ENCODE data around the gene ARPC4. TPM values are rescaled to one million over a fixed set of nuclear protein-coding genes. Genes with fewer than 3 reads are reported as not detected.

The ARPC4 gene
- total and polyA plus RNA-seq, 10 of the 15 experiments (the other 5 are each of a cell fraction or from before 2014, with no cell fraction given), result 42.0 to 354 (median 268) TPM

DNA sequence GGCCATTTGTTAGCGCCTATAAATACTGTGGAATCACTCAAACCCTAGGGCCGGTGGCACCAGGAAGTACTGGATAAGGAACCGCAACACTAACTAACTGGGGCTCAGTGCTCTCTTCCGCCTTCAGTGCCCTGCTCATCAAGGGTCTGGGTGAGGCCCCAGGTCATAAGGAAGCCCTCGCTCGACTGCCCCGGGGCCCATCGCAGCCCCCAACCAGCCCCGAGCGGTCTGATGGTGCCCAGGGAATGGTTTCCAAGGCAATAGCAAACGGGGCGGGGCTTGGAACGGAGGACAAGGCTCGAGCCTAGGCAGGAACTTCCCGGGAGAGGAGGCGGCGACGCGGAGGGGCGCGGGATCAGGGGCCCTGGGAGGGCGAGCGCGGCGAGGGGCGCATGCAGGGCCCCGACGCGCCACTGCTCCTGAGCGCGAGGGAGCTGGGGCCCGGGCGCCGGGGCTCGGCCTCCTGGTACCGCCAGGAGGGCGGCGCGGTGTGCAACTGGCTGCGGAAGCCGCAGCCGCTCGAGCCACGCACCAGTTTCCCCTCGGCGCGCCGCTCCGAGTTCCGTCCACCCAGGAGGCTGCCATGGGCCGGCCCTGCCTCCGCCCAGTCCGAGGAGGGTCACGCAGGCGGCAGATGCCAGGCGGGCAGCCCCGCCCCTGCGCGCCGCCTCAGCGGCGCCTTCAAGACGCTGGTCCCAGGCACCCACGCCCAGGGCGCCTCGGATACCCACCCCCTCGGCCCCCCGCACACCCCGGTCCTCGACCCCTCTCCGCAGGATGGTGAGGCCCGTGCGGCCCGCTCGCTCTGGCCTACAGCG is 16.9 kb downstream of the ARPC4 start, which contains the start of gene TTLL3:
TSS of gene TTLL3 (plus strand) at position 648 of the 818 bp plus-strand sequence. CDS start 400 bp downstream, outside the sequence.
- ChIA-PET CTCF (interaction anchor here (1.0 kb wide), 1 partner anchor 34 kb away, joined by 3 read pairs; the partner anchor contains the start of gene RPUSD3), POLR2A (interaction anchor here (0.6 kb wide), 1 partner anchor 456 kb away, joined by 3 read pairs; no protein-coding TSS in a partner anchor), RAD21 (ENCODE audit: unreplicated experiment) (interaction anchor here (2.0 kb wide), 1 partner anchor 27 kb away, joined by 6 read pairs; no protein-coding TSS in a partner anchor), SMC1A (ENCODE audit: uncharacterized antibody, unreplicated experiment) (interaction anchor here (1.1 kb wide), 1 partner anchor 28 kb away, joined by 3 read pairs; no protein-coding TSS in a partner anchor)
- peak within 1 kb of the TSS; percentile 75 for H3K27ac ChIP-seq (ENCODE audit: control insufficient read depth, insufficient read depth)
- in situ Hi-C loops (cut with MboI), result no loop called here
- WGBS (ENCODE audit: insufficient coverage, insufficient replicate concordance, low lambda C conversion rate, missing lambda C conversion rate), result 2% methylated on average over 37 of the region's 76 CpGs
- no TSS peak for BruUV-seq (replicated peaks)
- intact Hi-C loops (cut with micrococcal nuclease; ENCODE audit: unreplicated experiment), result loop anchor here (5.0 kb wide), 1 partner anchor 78 kb away; the partner anchor contains the start of gene BRPF1
- H3K4me1 ChIP-seq (ENCODE audit: control insufficient read depth, insufficient read depth, low read length), result peaks cover 13% of the 10 kb centered on the region
- no peak for DNase-seq (ENCODE audit: low read depth, low spot score)
- no peaks in the 10 kb centered on the region for H4K20me1 ChIP-seq (ENCODE audit: control insufficient read depth, insufficient read depth)
- H3K9me3 ChIP-seq (replicated peaks; ENCODE audit: control insufficient read depth, insufficient read depth, low read length), result no peaks in the 10 kb centered on the region
- peak within 1 kb of the TSS; percentile 90 for H3K4me2 ChIP-seq (ENCODE audit: control insufficient read depth, insufficient read depth)
- H3K9ac ChIP-seq (ENCODE audit: control insufficient read depth, insufficient read depth, low read length), result peak within 1 kb of the TSS; percentile 80
- peak within 1 kb of the TSS; percentile 81 for H3K4me3 ChIP-seq
- no peak for FAIRE-seq
- H3K27me3 ChIP-seq (replicated peaks in 1 of 2; ENCODE audit: control insufficient read depth in 2 of 2, insufficient read depth in 2 of 2, low read length in 1 of 2), result no peaks in the 10 kb centered on the region
- H3K36me3 ChIP-seq (ENCODE audit: control insufficient read depth in 2 of 2, insufficient read depth in 2 of 2, low read length in 1 of 2), result peaks cover 12 to 22% of the 10 kb centered on the region in 2 experiments
- no peaks in the 10 kb centered on the region for H3K79me2 ChIP-seq (ENCODE audit: control insufficient read depth, insufficient read depth, low read length)
- ATAC-seq, result peak; percentile 74
- H2AFZ ChIP-seq (ENCODE audit: control insufficient read depth, low read depth, low read length), result peak within 1 kb of the TSS; percentile 52
- TF ChIP-seq RBBP5 (conservative IDR thresholded peaks at IDR 0.05), result no peak
- TF ChIP-seq YY1 (IDR thresholded peaks at IDR 0.05; ENCODE audit: low read depth, low read length), result 0 out of 2 replicates have a peak, but pooled peaks have one; percentile 39
- peak; percentile 93 for TF ChIP-seq POLR2A (IDR thresholded peaks at IDR 0.05; ENCODE audit: low read depth, low read length)
- TF ChIP-seq DPF2 (IDR thresholded peaks at IDR 0.05), result peak; percentile 60; the same call in 1 of the 2 replicates
- no peak for TF ChIP-seq E4F1 (IDR thresholded peaks at IDR 0.05; ENCODE audit: borderline replicate concordance, partially characterized antibody)
- TF ChIP-seq, protein P1, sequence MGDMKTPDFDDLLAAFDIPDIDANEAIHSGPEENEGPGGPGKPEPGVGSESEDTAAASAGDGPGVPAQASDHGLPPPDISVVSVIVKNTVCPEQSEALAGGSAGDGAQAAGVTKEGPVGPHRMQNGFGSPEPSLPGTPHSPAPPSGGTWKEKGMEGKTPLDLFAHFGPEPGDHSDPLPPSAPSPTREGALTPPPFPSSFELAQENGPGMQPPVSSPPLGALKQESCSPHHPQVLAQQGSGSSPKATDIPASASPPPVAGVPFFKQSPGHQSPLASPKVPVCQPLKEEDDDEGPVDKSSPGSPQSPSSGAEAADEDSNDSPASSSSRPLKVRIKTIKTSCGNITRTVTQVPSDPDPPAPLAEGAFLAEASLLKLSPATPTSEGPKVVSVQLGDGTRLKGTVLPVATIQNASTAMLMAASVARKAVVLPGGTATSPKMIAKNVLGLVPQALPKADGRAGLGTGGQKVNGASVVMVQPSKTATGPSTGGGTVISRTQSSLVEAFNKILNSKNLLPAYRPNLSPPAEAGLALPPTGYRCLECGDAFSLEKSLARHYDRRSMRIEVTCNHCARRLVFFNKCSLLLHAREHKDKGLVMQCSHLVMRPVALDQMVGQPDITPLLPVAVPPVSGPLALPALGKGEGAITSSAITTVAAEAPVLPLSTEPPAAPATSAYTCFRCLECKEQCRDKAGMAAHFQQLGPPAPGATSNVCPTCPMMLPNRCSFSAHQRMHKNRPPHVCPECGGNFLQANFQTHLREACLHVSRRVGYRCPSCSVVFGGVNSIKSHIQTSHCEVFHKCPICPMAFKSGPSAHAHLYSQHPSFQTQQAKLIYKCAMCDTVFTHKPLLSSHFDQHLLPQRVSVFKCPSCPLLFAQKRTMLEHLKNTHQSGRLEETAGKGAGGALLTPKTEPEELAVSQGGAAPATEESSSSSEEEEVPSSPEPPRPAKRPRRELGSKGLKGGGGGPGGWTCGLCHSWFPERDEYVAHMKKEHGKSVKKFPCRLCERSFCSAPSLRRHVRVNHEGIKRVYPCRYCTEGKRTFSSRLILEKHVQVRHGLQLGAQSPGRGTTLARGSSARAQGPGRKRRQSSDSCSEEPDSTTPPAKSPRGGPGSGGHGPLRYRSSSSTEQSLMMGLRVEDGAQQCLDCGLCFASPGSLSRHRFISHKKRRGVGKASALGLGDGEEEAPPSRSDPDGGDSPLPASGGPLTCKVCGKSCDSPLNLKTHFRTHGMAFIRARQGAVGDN (IDR thresholded peaks at IDR 0.05), result peak; percentile 68
- 0 out of 2 replicates have a peak, but pooled peaks have one; percentile 35 for TF ChIP-seq NR2F1 (conservative IDR thresholded peaks at IDR 0.05)
- TF ChIP-seq RFX5 (IDR thresholded peaks at IDR 0.05; ENCODE audit: low read depth, low read length), result no peak
- 0 out of 2 replicates have a peak, but pooled peaks have one; percentile 5 for TF ChIP-seq ATF7 (IDR thresholded peaks at IDR 0.05; ENCODE audit: low read depth)
- TF ChIP-seq SRF (IDR thresholded peaks at IDR 0.05; ENCODE audit: low read depth in 2 of 2, low read length in 2 of 2), result peak in 1 of 2 experiments; percentile 19; a peak in 1 of 4 replicates
- TF ChIP-seq BACH1 (IDR thresholded peaks at IDR 0.05; ENCODE audit: borderline replicate concordance), result peak; percentile 76
- peak in 1 of 2 experiments; percentile 55; a peak in 2 of 4 replicates for TF ChIP-seq BHLHE40 (IDR thresholded peaks at IDR 0.05; ENCODE audit: borderline replicate concordance in 1 of 2, low read depth in 2 of 2, low read length in 1 of 2)
- no peak for TF ChIP-seq EP300 (IDR thresholded peaks at IDR 0.05; ENCODE audit: borderline replicate concordance in 1 of 2, control insufficient read depth in 1 of 2, low read depth in 2 of 2, low read length in 2 of 2)
- TF ChIP-seq NKRF (conservative IDR thresholded peaks at IDR 0.05), result peak; percentile 26; the same call in 1 of the 2 replicates
